ENCODE measurements around the gene ARMC9.

The ARMC9 gene

GRCh38 chr2:231204146-231204545 is 5.7 kb downstream of the ARMC9 start:
- no peak for TF ChIP-seq CTCF (IDR thresholded peaks at IDR 0.05)
- H3K27ac ChIP-seq: no peak overlapping the region
- no peak overlapping the region for H3K4me3 ChIP-seq
- no peak for DNase-seq (ENCODE audit: low spot score)

GRCh38 chr2:231204581-231204980 is 6.2 kb downstream of the ARMC9 start:
- no peak for TF ChIP-seq CTCF (IDR thresholded peaks at IDR 0.05)
- Histone ChIP-seq H3K27ac (no peak overlapping the region), H3K4me3 (no peak overlapping the region)
- no peak for DNase-seq (ENCODE audit: low spot score)

- Histone ChIP-seq H3K4me3 (no peak overlapping the region), H3K27ac (no peak overlapping the region)
- no peak for TF ChIP-seq CTCF (IDR thresholded peaks at IDR 0.05)
- no peak for DNase-seq (ENCODE audit: low spot score)
Observed at GRCh38 chr2:231207734-231208133, 9.3 kb downstream of the ARMC9 start.

- no peak for DNase-seq (ENCODE audit: low spot score)
- no peak for TF ChIP-seq CTCF (IDR thresholded peaks at IDR 0.05)
- Histone ChIP-seq H3K27ac (no peak overlapping the region), H3K4me3 (no peak overlapping the region)
Observed at GRCh38 chr2:231210782-231211181, 12.4 kb downstream of the ARMC9 start.

GRCh38 chr2:231211486-231211885 is 13.1 kb downstream of the ARMC9 start:
- no peak overlapping the region for H3K4me3 ChIP-seq
- no peak for DNase-seq (ENCODE audit: low spot score)
- no peak overlapping the region for H3K27ac ChIP-seq
- TF ChIP-seq CTCF (IDR thresholded peaks at IDR 0.05): no peak

- no peak for TF ChIP-seq CTCF (IDR thresholded peaks at IDR 0.05)
- no peak overlapping the region for H3K4me3 ChIP-seq
- no peak overlapping the region for H3K27ac ChIP-seq
- no peak for DNase-seq (ENCODE audit: low spot score)
Observed at GRCh38 chr2:231212329-231212845, 14.0 kb downstream of the ARMC9 start.

GRCh38 chr2:231213931-231214642 is 15.7 kb downstream of the ARMC9 start:
- no peak for DNase-seq (ENCODE audit: low spot score)
- TF ChIP-seq CTCF (IDR thresholded peaks at IDR 0.05): no peak
- H3K4me3 ChIP-seq: no peak overlapping the region
- no peak overlapping the region for H3K27ac ChIP-seq

All from coronary artery (tissue), 2 donors.